Measurements from ENCODE around the gene IL1RAP. TPM values are rescaled to one million over a fixed set of nuclear protein-coding genes. Genes with fewer than 3 reads are reported as not detected.

IL1RAP gene
- total RNA-seq, 4 donors from 2014 or later = 30.7 to 44.5 (median 32.1) TPM

- H3K4me3 ChIP-seq = no peak overlapping the region
- H3K4me1 ChIP-seq = no peaks in the 10 kb centered on the region
- no peaks in the 10 kb centered on the region for H3K27me3 ChIP-seq
- intact Hi-C loops (cut with DNase I) = no loop called here
- 72% methylated on average over 5 of the region's 5 CpGs; no CpG with 5 or more reads in 1 of the 2 donors for WGBS, 2 donors
- no peak for TF ChIP-seq POLR2A (IDR thresholded peaks at IDR 0.05)
- no peak for TF ChIP-seq CTCF (IDR thresholded peaks at IDR 0.05)
- H3K9me3 ChIP-seq = no peaks in the 10 kb centered on the region
- H3K27ac ChIP-seq = no peak overlapping the region
- no peaks in the 10 kb centered on the region for H3K36me3 ChIP-seq
- no peak for DNase-seq
Measured at GRCh38 chr3:190655933-190656332, 142.0 kb downstream of the IL1RAP start.

GRCh38 chr3:190658106-190658505 is 144.2 kb downstream of the IL1RAP start:
- Histone ChIP-seq H3K4me3 (no peak overlapping the region), H3K9me3 (no peaks in the 10 kb centered on the region), H3K36me3 (no peaks in the 10 kb centered on the region), H3K27ac (no peak overlapping the region), H3K4me1 (no peaks in the 10 kb centered on the region), H3K27me3 (no peaks in the 10 kb centered on the region)
- TF ChIP-seq POLR2A (IDR thresholded peaks at IDR 0.05) = no peak
- TF ChIP-seq CTCF (IDR thresholded peaks at IDR 0.05) = no peak
- DNase-seq = no peak
- intact Hi-C loops (cut with DNase I) = no loop called here
- WGBS, 2 donors = 73 to 80% methylated on average over 1 of the region's 1 CpG

- H3K9me3 ChIP-seq = no peaks in the 10 kb centered on the region
- TF ChIP-seq POLR2A (IDR thresholded peaks at IDR 0.05) (no peak), CTCF (IDR thresholded peaks at IDR 0.05) (no peak)
- intact Hi-C loops (cut with DNase I) = no loop called here
- no peak overlapping the region for H3K4me3 ChIP-seq
- H3K36me3 ChIP-seq = no peaks in the 10 kb centered on the region
- no peak for DNase-seq
- no peaks in the 10 kb centered on the region for H3K27me3 ChIP-seq
- 75 to 81% methylated on average over 2 of the region's 2 CpGs for WGBS, 2 donors
- H3K27ac ChIP-seq = no peak overlapping the region
- H3K4me1 ChIP-seq = no peaks in the 10 kb centered on the region
Measured at GRCh38 chr3:190666821-190667220, 152.9 kb downstream of the IL1RAP start.

GRCh38 chr3:190671658-190672057 is 157.8 kb downstream of the IL1RAP start:
- no peaks in the 10 kb centered on the region for H3K9me3 ChIP-seq
- intact Hi-C loops (cut with DNase I) = no loop called here
- TF ChIP-seq POLR2A (IDR thresholded peaks at IDR 0.05) (no peak), CTCF (IDR thresholded peaks at IDR 0.05) (no peak)
- no peak overlapping the region for H3K27ac ChIP-seq
- no peak overlapping the region for H3K4me3 ChIP-seq
- no peaks in the 10 kb centered on the region for H3K27me3 ChIP-seq
- WGBS, 2 donors = 62 to 72% methylated on average over 4 of the region's 4 CpGs
- DNase-seq = no peak
- no peaks in the 10 kb centered on the region for H3K4me1 ChIP-seq
- H3K36me3 ChIP-seq = no peaks in the 10 kb centered on the region

GRCh38 chr3:190673148-190673547 is 159.3 kb downstream of the IL1RAP start:
- Histone ChIP-seq H3K27me3 (no peaks in the 10 kb centered on the region), H3K4me3 (no peak overlapping the region), H3K4me1 (no peaks in the 10 kb centered on the region), H3K36me3 (no peaks in the 10 kb centered on the region), H3K27ac (no peak overlapping the region), H3K9me3 (no peaks in the 10 kb centered on the region)
- WGBS, 2 donors = 80 to 83% methylated on average over 3 of the region's 3 CpGs
- no peak for DNase-seq
- intact Hi-C loops (cut with DNase I) = no loop called here
- TF ChIP-seq POLR2A (IDR thresholded peaks at IDR 0.05) = no peak
- no peak for TF ChIP-seq CTCF (IDR thresholded peaks at IDR 0.05)
